GM12878 (cell line): Measurements from ENCODE around the gene VGLL4. TPM values are rescaled to one million over a fixed set of nuclear protein-coding genes. Genes with fewer than 3 reads are reported as not detected.

Experiments
- ATAC-seq: fragments of 200-7000 bp; cut with Tn5 transposase; 3 replicates; pipeline ENCODE4 v1.9.1; 2020; ENCODE audit warnings: mild to moderate bottlenecking, moderate library complexity
- BruUV-seq: library from RNA; stranded (reverse); fragments of 400-500 nt; replicated peaks from 2 replicates; lab custom pipeline; 2021; lab: Mats Ljungman, UMichigan
- CTCF ChIA-PET: fragments of 300-600 bp; sonication (Branson Sonifier 250); formaldehyde crosslinking; extraction: SDS; loops from one replicate; lab custom pipeline; 2021; ENCODE audit warnings: inconsistent platforms; lab: Yijun Ruan, JAX
- POLR2A ChIA-PET: fragments of 350-600 bp; formaldehyde crosslinking; extraction: SDS; loops from one replicate; lab custom pipeline; 2021; ENCODE audit warnings: inconsistent platforms; lab: Charles Lee
- RAD21 ChIA-PET: fragments of 300-600 bp; sonication (Branson Sonifier 250); formaldehyde crosslinking; loops from one replicate; lab custom pipeline; 2023; ENCODE audit warnings: antibody characterized with exemption; ENCODE audit not compliant: unreplicated experiment; lab: Charles Lee
- SMC1A ChIA-PET: fragments of 300-600 bp; sonication (Branson Sonifier 250); formaldehyde crosslinking; loops from one replicate; lab custom pipeline; 2023; ENCODE audit not compliant: unreplicated experiment, uncharacterized antibody; lab: Charles Lee
- DNase-seq: peaks from one replicate; pipeline ENCODE4 v3.0.0-alpha.2; 2011; ENCODE audit warnings: low read depth, low spot score
- FAIRE-seq: peaks from 3 replicates; lab custom pipeline; 2011; peaks lifted over from hg19 to GRCh38; lab: Jason Lieb, UNC
- H2AFZ ChIP-seq: 2 replicates; pipeline ENCODE4 v1.6.0; 2011; ENCODE audit warnings: low read depth, low read length, control low read depth; ENCODE audit not compliant: control insufficient read depth
- H3K27ac ChIP-seq: 2 replicates; pipeline ENCODE4 v1.5.1; 2011; ENCODE audit warnings: control low read depth; ENCODE audit not compliant: control insufficient read depth, insufficient read depth
- H3K27me3 ChIP-seq, 2 experiments: replicated peaks in 1 of 2; 2 replicates each; pipeline versions ENCODE4 v1.6.0 to v1.6.1; 2011; ENCODE audit warnings: low read length in 1 of 2; ENCODE audit not compliant: control insufficient read depth in 2 of 2, insufficient read depth in 2 of 2
- H3K36me3 ChIP-seq, 2 experiments: 2 replicates each; pipeline ENCODE4 v1.5.1; 2011; ENCODE audit warnings: low read length in 1 of 2; ENCODE audit not compliant: control insufficient read depth in 2 of 2, insufficient read depth in 2 of 2
- H3K4me1 ChIP-seq: 2 replicates; pipeline ENCODE4 v1.6.1; 2011; ENCODE audit warnings: mild to moderate bottlenecking, low read length, moderate library complexity, mixed read lengths; ENCODE audit not compliant: control insufficient read depth, insufficient read depth
- H3K4me2 ChIP-seq: 2 replicates; pipeline ENCODE4 v1.6.0; 2011; ENCODE audit warnings: control low read depth; ENCODE audit not compliant: control insufficient read depth, insufficient read depth
- H3K4me3 ChIP-seq: fragments of 200-600 bp; sonication (generic); 2 replicates; pipeline ENCODE4 v1.5.1; 2016
- H3K79me2 ChIP-seq: 2 replicates; pipeline ENCODE4 v1.6.0; 2011; ENCODE audit warnings: low read length; ENCODE audit not compliant: control insufficient read depth, insufficient read depth
- H3K9ac ChIP-seq: 2 replicates; pipeline ENCODE4 v1.8.0; 2011; ENCODE audit warnings: low read length, control low read depth, mixed read lengths; ENCODE audit not compliant: control insufficient read depth, insufficient read depth
- H3K9me3 ChIP-seq: replicated peaks from 3 replicates; pipeline ENCODE4 v1.5.1; 2011; ENCODE audit warnings: mild to moderate bottlenecking, low read length; ENCODE audit not compliant: control insufficient read depth, insufficient read depth
- H4K20me1 ChIP-seq: 2 replicates; pipeline ENCODE4 v1.6.0; 2011; ENCODE audit not compliant: control insufficient read depth, insufficient read depth
- ASH2L ChIP-seq: fragments of 300-600, 200-600 bp; sonication (generic); IDR thresholded peaks from 2 replicates; pipeline ENCODE4 v1.6.1; 2017; ENCODE audit warnings: low read depth, mild to moderate bottlenecking, borderline replicate concordance
- BACH1 ChIP-seq: fragments of 450-650 bp; IDR thresholded peaks from 2 replicates; pipeline ENCODE4 v1.6.1; 2017; ENCODE audit warnings: mild to moderate bottlenecking, borderline replicate concordance
- FOS ChIP-seq: IDR thresholded peaks from 3 replicates; pipeline ENCODE4 v1.6.1; 2011; ENCODE audit warnings: borderline replicate concordance; ENCODE audit not compliant: insufficient read length; ENCODE audit errors: extremely low read depth
- GATAD2B ChIP-seq: fragments of 450-650 bp; conservative IDR thresholded peaks from 2 replicates; pipeline ENCODE4 v1.6.1; 2017; ENCODE audit warnings: low read depth, mild to moderate bottlenecking, moderate library complexity
- HDGF ChIP-seq: fragments of 450-650 bp; IDR thresholded peaks from 2 replicates; pipeline ENCODE4 v1.6.1; 2016; ENCODE audit warnings: antibody characterized with exemption
- MXI1 ChIP-seq: fragments of 150-350 bp; IDR thresholded peaks from 2 replicates; pipeline ENCODE4 v1.6.1; 2011; ENCODE audit warnings: low read depth, mild to moderate bottlenecking, inconsistent platforms, low read length, improper control_type of control experiment
- NRF1 ChIP-seq: conservative IDR thresholded peaks from 2 replicates; pipeline ENCODE4 v1.6.1; 2011; ENCODE audit warnings: mild to moderate bottlenecking, low read depth, low read length, improper control_type of control experiment
- PBX3 ChIP-seq: IDR thresholded peaks from 2 replicates; pipeline ENCODE4 v1.6.1; 2011; ENCODE audit warnings: mild to moderate bottlenecking, low read depth, low read length, moderate library complexity; ENCODE audit not compliant: insufficient replicate concordance
- RELA ChIP-seq: fragments of 450-650 bp; IDR thresholded peaks from 2 replicates; pipeline ENCODE4 v1.8.0; 2014; ENCODE audit warnings: borderline replicate concordance; ENCODE audit not compliant: partially characterized antibody
- YY1 ChIP-seq: IDR thresholded peaks from 2 replicates; pipeline ENCODE4 v1.6.1; 2011; ENCODE audit warnings: low read depth, mild to moderate bottlenecking, low read length
- ZNF384 ChIP-seq: IDR thresholded peaks from 2 replicates; pipeline ENCODE4 v1.6.1; 2012; ENCODE audit warnings: low read depth, mild to moderate bottlenecking, low read length, improper control_type of control experiment, borderline replicate concordance
- WGBS: methylation state at CpG from one replicate; pipeline ENCODE4 v1.1.6; 2016; ENCODE audit warnings: low lambda C conversion rate; ENCODE audit not compliant: insufficient replicate concordance, insufficient coverage; ENCODE audit errors: missing lambda C conversion rate; 5-methylcytosine and 5-hydroxymethylcytosine counted together
- in situ Hi-C: fragments of 300-500 bp; cut with MboI; formaldehyde crosslinking; loops from 9 replicates; pipeline ENCODE4 v1.14.3; 2018; ENCODE audit warnings: mixed read lengths
- intact Hi-C: fragments of 100-400 bp; cut with micrococcal nuclease; formaldehyde crosslinking; loops from one replicate; pipeline ENCODE4 v1.14.2; 2022; ENCODE audit not compliant: unreplicated experiment
- polyA plus RNA-seq, 11 experiments: library from polyadenylated mRNA; depleted of rRNA in 4 of 11; unstranded in 6 of 11; stranded (reverse) in 5 of 11; fragments of >200 nt; fragmentation: Nextera tagmentation in 4 of 11; fragmentation: Illumina TruSeq in 1 of 11; extraction: Ambion mirVana in 4 of 11; extraction: Trizol in 1 of 11; gene quantifications; 1 replicate in 1 of 11; 2 replicates in 10 of 11; pipeline versions ENCODE4 v1.2.1 to v1.2.3, GENCODE V29; 2011 to 2016; ENCODE audit warnings: inconsistent platforms in 2 of 11, missing spikeins in 2 of 11, low read depth in 1 of 11
- total RNA-seq, 4 experiments: library from RNA; depleted of rRNA in 3 of 4; stranded (reverse); fragments of >200 nt in 3 of 4; fragmentation: Illumina TruSeq in 1 of 4; extraction: Trizol in 1 of 4; gene quantifications; 2 replicates each; pipeline versions ENCODE4 v1.2.1 to v1.2.3, GENCODE V29; 2013 to 2021

The VGLL4 gene
- total and polyA plus RNA-seq, 10 of the 15 experiments (the other 5 are each of a cell fraction or from before 2014, with no cell fraction given), result 0.44 to 38.1 (median 16.1) TPM

- TF ChIP-seq PBX3 (no peak), MXI1 (no peak), BACH1 (no peak), HDGF (no peak), NRF1 (no peak), RELA (no peak)
Measured at GRCh38 chr3:11549580-11550140, 94.1 kb downstream of the VGLL4 start (continued).

- ChIA-PET CTCF (no interaction called here), POLR2A (no interaction called here), RAD21 (no interaction called here)
- ATAC-seq, result no peak
- no peak overlapping the region for H3K27ac ChIP-seq
- no peak for DNase-seq
- WGBS, result 85% methylated on average over 7 of the region's 7 CpGs
- no peak overlapping the region for H2AFZ ChIP-seq
- FAIRE-seq, result no peak
- TF ChIP-seq GATAD2B (no peak), ASH2L (no peak), RELA (no peak), ZNF384 (no peak), FOS (no peak), YY1 (no peak)
- TF ChIP-seq, all 136 proteins: peak for 0
- no peaks in the 10 kb centered on the region; a peak in 1 of 4 replicates for H3K36me3 ChIP-seq
- BruUV-seq, result no TSS peak
- no peaks in the 10 kb centered on the region for H3K27me3 ChIP-seq
- no peaks in the 10 kb centered on the region for H3K4me1 ChIP-seq
- H3K79me2 ChIP-seq, result no peaks in the 10 kb centered on the region
- H3K4me3 ChIP-seq, result no peak overlapping the region
- intact Hi-C loops, result no loop called here
- no peaks in the 10 kb centered on the region; the same call in 2 of the 3 replicates for H3K9me3 ChIP-seq
- no peak overlapping the region for H3K4me2 ChIP-seq
- H3K9ac ChIP-seq, result no peak overlapping the region
- no peaks in the 10 kb centered on the region for H4K20me1 ChIP-seq
- in situ Hi-C loops, result no loop called here
- SMC1A ChIA-PET, result no interaction called here
Measured at GRCh38 chr3:11548721-11549131, 95.0 kb downstream of the VGLL4 start.
